Stomach (tissue), 4 donors: ENCODE data around the gene AQP7.
"Not testable (repeated sequence)": the region's sequence is repeated elsewhere in the genome, so short reads cannot be mapped to it uniquely, and the experiment has no call there.

Source experiments
- CTCF ChIP-seq, 7 experiments: fragments of 450-650 bp in 4 of 7; fragments of 200-600 bp in 3 of 7; sonication (generic) in 3 of 7; IDR thresholded peaks; one replicate each; pipeline ENCODE4 v1.5.1; 2016 to 2019; ENCODE audit warnings: antibody characterized with exemption in 7 of 7, control low read depth in 2 of 7, mild to moderate bottlenecking in 1 of 7
- POLR2A ChIP-seq, 4 donors: fragments of 450-650 bp; IDR thresholded peaks; one replicate each; pipeline ENCODE4 v1.6.1; 2016; ENCODE audit warnings: antibody characterized with exemption in 4 of 4, control low read depth in 2 of 4, mild to moderate bottlenecking in 1 of 4, moderate library complexity in 1 of 4
- POLR2AphosphoS5 ChIP-seq, 3 donors: sonication (generic); formaldehyde crosslinking; IDR thresholded peaks; one replicate each; pipeline ENCODE4 v1.6.1; 2016; ENCODE audit warnings: antibody characterized with exemption in 3 of 3

GRCh38 chr9:33401809-33402208 lies 559 bp downstream of the AQP7 start:
- TF ChIP-seq POLR2A, POLR2AphosphoS5, CTCF (IDR thresholded peaks at IDR 0.05): not testable (repeated sequence)
